CD8-positive, alpha-beta memory T cell (primary cell): Measurements from ENCODE around the gene RPL23. TPM values are rescaled to one million over a fixed set of nuclear protein-coding genes. Genes with fewer than 3 reads are reported as not detected.
A peak's percentile ranks its signal among the peaks of the same experiment; 100 is the strongest.

Experiments used
- CTCF ChIA-PET: fragments of 350-600 bp; sonication (Branson Sonifier 250); formaldehyde crosslinking; loops from one replicate; lab custom pipeline; 2021; ENCODE audit warnings: antibody characterized with exemption; lab: Charles Lee
- POLR2A ChIA-PET: fragments of 350-600 bp; sonication (Branson Sonifier 250); formaldehyde crosslinking; loops from one replicate; lab custom pipeline; 2021; ENCODE audit warnings: antibody characterized with exemption; lab: Charles Lee
- DNase-seq, 5 donors: peaks; one replicate each; pipeline versions ENCODE4 v3.0.0 to v3.0.0-alpha.2; 2020 to 2022; ENCODE audit warnings: mixed read lengths in 1 of 5
- H3K27ac ChIP-seq: one replicate; pipeline ENCODE4 v1.7.0; 2013; ENCODE audit warnings: low read depth, mild to moderate bottlenecking, low read length, moderate library complexity
- H3K27me3 ChIP-seq: 2 replicates; pipeline ENCODE4 v1.7.0; 2013; ENCODE audit warnings: low read length, mild to moderate bottlenecking; ENCODE audit not compliant: insufficient read depth, poor library complexity, severe bottlenecking
- H3K36me3 ChIP-seq: 2 replicates; pipeline ENCODE4 v1.7.0; 2013; ENCODE audit warnings: mild to moderate bottlenecking, low read length, moderate library complexity; ENCODE audit not compliant: insufficient read depth
- H3K4me1 ChIP-seq: 2 replicates; pipeline ENCODE4 v1.7.0; 2013; ENCODE audit warnings: mild to moderate bottlenecking, low read length, moderate library complexity; ENCODE audit not compliant: insufficient read depth
- H3K4me3 ChIP-seq: 2 replicates; pipeline ENCODE4 v1.7.0; 2013; ENCODE audit warnings: mild to moderate bottlenecking, low read length
- H3K9me3 ChIP-seq: 2 replicates; pipeline ENCODE4 v1.7.0; 2013; ENCODE audit warnings: mild to moderate bottlenecking, low read length
- H3K27ac Mint-ChIP-seq, 8 donors: one replicate each; pipeline ENCODE4 v1.8.0; 2020 to 2021; ENCODE audit warnings: mixed read lengths in 8 of 8, mild to moderate bottlenecking in 6 of 8, inconsistent platforms in 3 of 8, moderate library complexity in 3 of 8
- H3K27me3 Mint-ChIP-seq, 2 donors: one replicate each; pipeline ENCODE4 v1.8.0; 2020 to 2021; ENCODE audit warnings: mixed read lengths in 2 of 2, mild to moderate bottlenecking in 1 of 2, moderate library complexity in 1 of 2
- H3K36me3 Mint-ChIP-seq, 3 donors: one replicate each; pipeline ENCODE4 v1.8.0; 2020 to 2021; ENCODE audit warnings: mixed read lengths in 3 of 3, inconsistent platforms in 1 of 3, mild to moderate bottlenecking in 1 of 3
- H3K4me1 Mint-ChIP-seq, 3 donors: one replicate each; pipeline ENCODE4 v1.8.0; 2020 to 2021; ENCODE audit warnings: mixed read lengths in 3 of 3, inconsistent platforms in 1 of 3, mild to moderate bottlenecking in 1 of 3
- H3K4me3 Mint-ChIP-seq, 7 donors: one replicate each; pipeline ENCODE4 v1.8.0; 2020 to 2021; ENCODE audit warnings: mixed read lengths in 7 of 7, mild to moderate bottlenecking in 6 of 7, moderate library complexity in 4 of 7, inconsistent platforms in 2 of 7
- H3K9me3 Mint-ChIP-seq, 5 donors: one replicate each; pipeline ENCODE4 v1.8.0; 2020 to 2022; ENCODE audit warnings: mixed read lengths in 5 of 5, mild to moderate bottlenecking in 3 of 5, moderate library complexity in 2 of 5, inconsistent platforms in 1 of 5
- polyA plus RNA-seq: library from polyadenylated mRNA; unstranded; fragments of 300-500 nt; fragmentation: Illumina TruSeq; gene quantifications from one replicate; pipeline ENCODE4 v1.2.3, GENCODE V29; 2021
- total RNA-seq, 2 experiments: library from RNA; stranded (reverse); gene quantifications; one replicate each; pipeline ENCODE4 v1.2.3, GENCODE V29; 2021

The RPL23 gene
- total and polyA plus RNA-seq, 3 experiments from 2014 or later: 1,010 to 1,911 (median 1,857) TPM

GRCh38 chr17:38875477-38876075 lies 22.1 kb upstream of the RPL23 start:
- H3K27me3 ChIP-seq: no peaks in the 10 kb centered on the region
- Mint-ChIP-seq H3K9me3 (no peaks in the 10 kb centered on the region), H3K36me3 (peaks cover 0 to 48% (median 1%) of the 10 kb centered on the region in 3 donors), H3K27ac (peak overlapping the region; percentile 74 to 99 (median 94)), H3K4me1 (peaks cover 86 to 92% (median 89%) of the 10 kb centered on the region in 3 donors), H3K27me3 (peaks cover 0 to 2% of the 10 kb centered on the region in 2 donors), H3K4me3 (peak overlapping the region; percentile 26 to 100 (median 75))
- no peak overlapping the region for H3K27ac ChIP-seq
- H3K9me3 ChIP-seq: no peaks in the 10 kb centered on the region
- CTCF ChIA-PET: no interaction called here
- H3K4me1 ChIP-seq: peaks cover 90% of the 10 kb centered on the region
- H3K36me3 ChIP-seq: peaks cover 36% of the 10 kb centered on the region
- no peak for DNase-seq
- POLR2A ChIA-PET: interaction anchor here (1.9 kb wide), 1 partner anchor 22 kb away, joined by 6 read pairs; the partner anchor contains the start of gene RPL23
- no peak overlapping the region for H3K4me3 ChIP-seq

- H3K27me3 ChIP-seq: no peaks in the 10 kb centered on the region
- no peak for DNase-seq
- H3K4me3 Mint-ChIP-seq: peak overlapping the region; percentile 38 to 100 (median 78)
- peaks cover 82% of the 10 kb centered on the region for H3K4me1 ChIP-seq
- no peak overlapping the region for H3K4me3 ChIP-seq
- no peak overlapping the region for H3K27ac ChIP-seq
- H3K9me3 Mint-ChIP-seq: no peaks in the 10 kb centered on the region
- ChIA-PET CTCF (interaction anchor here (0.7 to 0.8 kb wide), 2 partner anchors 49 to 108 kb away, joined by 3 read pairs; no protein-coding TSS in a partner anchor), POLR2A (interaction anchor here (0.8 to 1.9 kb wide), 2 partner anchors 21 to 122 kb away, joined by 4 to 6 read pairs; partner anchors contain the start of genes PSMB3 and RPL23)
- peaks cover 30% of the 10 kb centered on the region for H3K36me3 ChIP-seq
- H3K27ac Mint-ChIP-seq: peak overlapping the region; percentile 74 to 99 (median 94)
- H3K27me3 Mint-ChIP-seq: peaks cover 0 to 2% of the 10 kb centered on the region in 2 donors
- peaks cover 77 to 83% (median 80%) of the 10 kb centered on the region in 3 donors for H3K4me1 Mint-ChIP-seq
- no peaks in the 10 kb centered on the region for H3K9me3 ChIP-seq
- peaks cover 0 to 46% (median 1%) of the 10 kb centered on the region in 3 donors for H3K36me3 Mint-ChIP-seq
Measured at GRCh38 chr17:38874505-38875400, 21.2 kb upstream of the RPL23 start.

- Histone ChIP-seq H3K27me3 (no peaks in the 10 kb centered on the region), H3K27ac (no peak overlapping the region), H3K9me3 (no peaks in the 10 kb centered on the region), H3K36me3 (peaks cover 25% of the 10 kb centered on the region), H3K4me3 (no peak overlapping the region), H3K4me1 (peaks cover 72% of the 10 kb centered on the region)
- no peaks in the 10 kb centered on the region for H3K9me3 Mint-ChIP-seq
- peaks cover 73 to 78% (median 78%) of the 10 kb centered on the region in 3 donors for H3K4me1 Mint-ChIP-seq
- H3K36me3 Mint-ChIP-seq: peaks cover 0 to 45% (median 1%) of the 10 kb centered on the region in 3 donors
- no peak for DNase-seq
- H3K27me3 Mint-ChIP-seq: peaks cover 0 to 8% of the 10 kb centered on the region in 2 donors
- peak overlapping the region; percentile 65 to 100 (median 94) for H3K4me3 Mint-ChIP-seq
- ChIA-PET POLR2A (interaction anchor here (0.8 to 1.9 kb wide), 4 partner anchors 16 to 121 kb away, joined by 3 to 6 read pairs (median 4); partner anchors contain the start of genes PSMB3 and RPL23), CTCF (interaction anchor here (0.7 to 7.0 kb wide), 8 partner anchors 11 to 301 kb away, joined by 3 to 73 read pairs (median 4); partner anchors contain the start of genes LASP1NB and RPL23)
- peak overlapping the region; percentile 64 to 99 (median 92) for H3K27ac Mint-ChIP-seq
Measured at GRCh38 chr17:38873640-38874380, 20.3 kb upstream of the RPL23 start.

- POLR2A ChIA-PET: interaction anchor here (0.5 to 1.3 kb wide), 4 partner anchors 17 to 102 kb away, joined by 3 to 4 read pairs (median 4); partner anchors contain the start of gene RPL23
- H3K4me3 ChIP-seq: peak overlapping the region; percentile 69
- DNase-seq: no peak
- H3K9me3 ChIP-seq: no peaks in the 10 kb centered on the region
- H3K36me3 ChIP-seq: peaks cover 16% of the 10 kb centered on the region
- no peaks in the 10 kb centered on the region for H3K27me3 ChIP-seq
- H3K27ac Mint-ChIP-seq: peak overlapping the region; percentile 93 to 99 (median 96)
- H3K4me1 ChIP-seq: peaks cover 72% of the 10 kb centered on the region
- H3K4me1 Mint-ChIP-seq: peaks cover 73 to 78% (median 78%) of the 10 kb centered on the region in 3 donors
- H3K27ac ChIP-seq: peak overlapping the region; percentile 76
- peak overlapping the region; percentile 94 to 100 (median 98) for H3K4me3 Mint-ChIP-seq
- CTCF ChIA-PET: interaction anchor here (0.7 to 7.0 kb wide), 11 partner anchors 9 to 302 kb away, joined by 3 to 73 read pairs (median 5); partner anchors contain the start of genes LASP1NB and RPL23
- no peaks in the 10 kb centered on the region for H3K9me3 Mint-ChIP-seq
- peaks cover 0 to 9% of the 10 kb centered on the region in 2 donors for H3K27me3 Mint-ChIP-seq
- peaks cover 0 to 35% (median 1%) of the 10 kb centered on the region in 3 donors for H3K36me3 Mint-ChIP-seq
Measured at GRCh38 chr17:38872671-38873385, 19.3 kb upstream of the RPL23 start.

GRCh38 chr17:38872027-38872511 lies 18.5 kb upstream of the RPL23 start:
- no peak for DNase-seq
- H3K27me3 Mint-ChIP-seq: peaks cover 0 to 12% of the 10 kb centered on the region in 2 donors
- no peaks in the 10 kb centered on the region for H3K9me3 Mint-ChIP-seq
- Histone ChIP-seq H3K4me1 (peaks cover 68% of the 10 kb centered on the region), H3K4me3 (peak overlapping the region; percentile 69), H3K36me3 (peaks cover 13% of the 10 kb centered on the region), H3K27me3 (no peaks in the 10 kb centered on the region), H3K27ac (peak overlapping the region; percentile 76), H3K9me3 (no peaks in the 10 kb centered on the region)
- H3K27ac Mint-ChIP-seq: peak overlapping the region; percentile 93 to 99 (median 96)
- peaks cover 0 to 34% (median 1%) of the 10 kb centered on the region in 3 donors for H3K36me3 Mint-ChIP-seq
- peak overlapping the region; percentile 94 to 100 (median 98) for H3K4me3 Mint-ChIP-seq
- ChIA-PET CTCF (interaction anchor here (0.9 to 7.0 kb wide), 10 partner anchors 10 to 293 kb away, joined by 3 to 73 read pairs (median 6); partner anchors contain the start of genes ARL5C and LASP1NB), POLR2A (interaction anchor here (0.5 to 3.4 kb wide), 7 partner anchors 12 to 103 kb away, joined by 3 to 49 read pairs (median 4); partner anchors contain the start of gene LASP1NB)
- H3K4me1 Mint-ChIP-seq: peaks cover 72 to 77% (median 77%) of the 10 kb centered on the region in 3 donors

- Mint-ChIP-seq H3K4me3 (peak overlapping the region; percentile 94 to 100 (median 98)), H3K4me1 (peaks cover 66 to 70% (median 70%) of the 10 kb centered on the region in 3 donors), H3K27me3 (peaks cover 0 to 12% of the 10 kb centered on the region in 2 donors), H3K9me3 (no peaks in the 10 kb centered on the region), H3K27ac (peak overlapping the region; percentile 93 to 99 (median 96)), H3K36me3 (peaks cover 0 to 32% (median 0%) of the 10 kb centered on the region in 3 donors)
- ChIA-PET POLR2A (interaction anchor here (0.6 to 3.4 kb wide), 11 partner anchors 13 to 1055 kb away, joined by 3 to 49 read pairs (median 3); partner anchors contain the start of genes LASP1NB and RPL23), CTCF (interaction anchor here (0.9 to 7.0 kb wide), 12 partner anchors 11 to 361 kb away, joined by 3 to 73 read pairs (median 5); partner anchors contain the start of genes ARL5C and LASP1NB)
- peak overlapping the region; percentile 69 for H3K4me3 ChIP-seq
- H3K36me3 ChIP-seq: peaks cover 13% of the 10 kb centered on the region
- DNase-seq: peak in 4 of 5 donors; percentile 47 to 79 (median 56)
- H3K4me1 ChIP-seq: peaks cover 61% of the 10 kb centered on the region
- no peaks in the 10 kb centered on the region for H3K27me3 ChIP-seq
- peak overlapping the region; percentile 76 for H3K27ac ChIP-seq
- no peaks in the 10 kb centered on the region for H3K9me3 ChIP-seq
Measured at GRCh38 chr17:38871247-38872015, 17.9 kb upstream of the RPL23 start.
